Aorta (tissue), 5 donors: ENCODE results near the gene PMPCA. TPM values are rescaled to one million over a fixed set of nuclear protein-coding genes. Genes with fewer than 3 reads are reported as not detected.

Experiments used
- ATAC-seq: fragments of 200-7000 bp; cut with Tn5 transposase; one replicate; pipeline ENCODE4 v1.9.1; 2022; ENCODE audit warnings: moderate library complexity; ENCODE audit not compliant: low FRiP score
- DNase-seq, 2 donors: peaks; one replicate each; pipeline ENCODE4 v3.0.0-alpha.2; 2020
- H3K27ac ChIP-seq, 2 donors: one replicate each; pipeline ENCODE4 v1.5.1; 2013; ENCODE audit warnings: low read length in 2 of 2, mild to moderate bottlenecking in 2 of 2, moderate library complexity in 2 of 2, control low read depth in 1 of 2, inconsistent platforms in 1 of 2, low read depth in 1 of 2
- H3K27me3 ChIP-seq, 2 donors: one replicate each; pipeline ENCODE4 v1.6.1; 2013; ENCODE audit warnings: control low read depth in 1 of 2, low read length in 1 of 2, mild to moderate bottlenecking in 1 of 2, moderate library complexity in 1 of 2; ENCODE audit not compliant: insufficient read depth in 2 of 2, control insufficient read depth in 1 of 2
- H3K36me3 ChIP-seq, 2 donors: one replicate each; pipeline ENCODE4 v1.6.1; 2013; ENCODE audit warnings: control low read depth in 1 of 2, low read length in 1 of 2, mild to moderate bottlenecking in 1 of 2; ENCODE audit not compliant: insufficient read depth in 2 of 2, control insufficient read depth in 1 of 2
- H3K4me1 ChIP-seq, 2 donors: one replicate each; pipeline ENCODE4 v1.6.1; 2013; ENCODE audit warnings: low read length in 2 of 2, control low read depth in 1 of 2, mild to moderate bottlenecking in 1 of 2, moderate library complexity in 1 of 2; ENCODE audit not compliant: insufficient read depth in 2 of 2, control insufficient read depth in 1 of 2
- H3K4me3 ChIP-seq, 2 donors: one replicate each; pipeline ENCODE4 v1.5.1; 2013; ENCODE audit warnings: low read length in 2 of 2, control low read depth in 1 of 2, mild to moderate bottlenecking in 1 of 2
- H3K9me3 ChIP-seq: one replicate; pipeline ENCODE4 v1.6.1; 2013; ENCODE audit warnings: mild to moderate bottlenecking, low read length; ENCODE audit not compliant: control insufficient read depth
- WGBS, 2 donors: extraction: QIAGEN DNeasy Blood & Tissue Kit; methylation state at CpG; one replicate each; pipeline ENCODE4 v1.1.7; 2013; 5-methylcytosine and 5-hydroxymethylcytosine counted together
- intact Hi-C, 2 donors: fragments of 100-400 bp; cut with DNase I; formaldehyde crosslinking; loops; one replicate each; pipeline versions ENCODE4 v1.14.2 to v1.15.0; 2022
- polyA plus RNA-seq, 2 donors: library from polyadenylated mRNA; stranded (reverse); fragments of 200-250 nt; gene quantifications; one replicate each; pipeline ENCODE4 v1.2.3, GENCODE V29; 2013
- total RNA-seq, 2 donors: library from RNA; stranded (reverse); fragmentation: NEBNext Ultra II Directional; extraction: Animal tissue kit (Norgen Biotek cat#: 25700); gene quantifications; one replicate each; pipeline ENCODE4 v1.2.1, GENCODE V29; 2021
- donor health status: healthy with polysubstance abuse.
- donor health status: Bipolar disorder and iron deficiency.
- donor health status: DM: no; HTN: no; CAD: no.
- donor health status: DM: no; HTN: no; CAD: no.
- donor health status: DM: yes; HTN: yes; CAD: no.

The PMPCA gene
- total and polyA plus RNA-seq, 4 donors: 16.2 to 72.0 (median 35.0) TPM

GRCh38 chr9:136386018-136386417 is 24.4 kb upstream of the PMPCA start:
- WGBS, 2 donors: 92% methylated on average over 13 of the region's 13 CpGs
- H3K36me3 ChIP-seq: peaks cover 0 to 4% of the 10 kb centered on the region in 2 donors
- ATAC-seq: no peak

GRCh38 chr9:136387217-136387616 is 23.2 kb upstream of the PMPCA start:
- WGBS, 2 donors: 97% methylated on average over 19 of the region's 19 CpGs
- intact Hi-C loops: no loop called here
- H3K27me3 ChIP-seq: no peaks in the 10 kb centered on the region
- peaks cover 0 to 3% of the 10 kb centered on the region in 2 donors for H3K36me3 ChIP-seq
- H3K9me3 ChIP-seq: no peaks in the 10 kb centered on the region
- no peaks in the 10 kb centered on the region for H3K4me1 ChIP-seq
- H3K27ac ChIP-seq: no peak overlapping the region
- H3K4me3 ChIP-seq: no peak overlapping the region
- DNase-seq (no peak), ATAC-seq (no peak)

More at GRCh38 chr9:136386018-136386417, 24.4 kb upstream of the PMPCA start:
- Histone ChIP-seq H3K27me3 (no peaks in the 10 kb centered on the region), H3K9me3 (no peaks in the 10 kb centered on the region), H3K4me3 (no peak overlapping the region), H3K4me1 (no peaks in the 10 kb centered on the region), H3K27ac (no peak overlapping the region)
- intact Hi-C loops: no loop called here
- no peak for DNase-seq

- Histone ChIP-seq H3K4me1 (no peaks in the 10 kb centered on the region), H3K9me3 (no peaks in the 10 kb centered on the region), H3K27me3 (no peaks in the 10 kb centered on the region), H3K36me3 (no peaks in the 10 kb centered on the region), H3K4me3 (no peak overlapping the region), H3K27ac (no peak overlapping the region)
- ATAC-seq (no peak), DNase-seq (no peak)
- intact Hi-C loops: no loop called here
- WGBS, 2 donors: 88% methylated on average over 14 of the region's 14 CpGs
Observed at GRCh38 chr9:136389396-136389795, 21.1 kb upstream of the PMPCA start.

- Histone ChIP-seq H3K27ac (no peak overlapping the region), H3K9me3 (no peaks in the 10 kb centered on the region), H3K36me3 (peaks cover 0 to 4% of the 10 kb centered on the region in 2 donors), H3K4me1 (no peaks in the 10 kb centered on the region), H3K27me3 (no peaks in the 10 kb centered on the region), H3K4me3 (no peak overlapping the region)
- intact Hi-C loops: no loop called here
- 90 to 92% methylated on average over 27 to 28 of the region's 28 CpGs for WGBS, 2 donors
- ATAC-seq: peak; percentile 42
- DNase-seq: no peak
Observed at GRCh38 chr9:136391737-136392537, 18.5 kb upstream of the PMPCA start.

- H3K36me3 ChIP-seq: peaks cover 0 to 4% of the 10 kb centered on the region in 2 donors
- WGBS, 2 donors: 84 to 87% methylated on average over 21 of the region's 21 CpGs
Observed at GRCh38 chr9:136392538-136393449, 17.7 kb upstream of the PMPCA start.

GRCh38 chr9:136393531-136393930 is 16.9 kb upstream of the PMPCA start:
- DNase-seq: no peak
- Histone ChIP-seq H3K27ac (no peak overlapping the region), H3K9me3 (no peaks in the 10 kb centered on the region), H3K27me3 (no peaks in the 10 kb centered on the region), H3K4me1 (no peaks in the 10 kb centered on the region), H3K36me3 (peaks cover 0 to 4% of the 10 kb centered on the region in 2 donors), H3K4me3 (no peak overlapping the region)
- intact Hi-C loops: no loop called here
- WGBS, 2 donors: 85 to 87% methylated on average over 17 of the region's 17 CpGs
- ATAC-seq: no peak

More at GRCh38 chr9:136392538-136393449, 17.7 kb upstream of the PMPCA start:
- no peaks in the 10 kb centered on the region for H3K4me1 ChIP-seq
- H3K27ac ChIP-seq: no peak overlapping the region
- no peak overlapping the region for H3K4me3 ChIP-seq
- no peaks in the 10 kb centered on the region for H3K27me3 ChIP-seq
- DNase-seq: no peak
- peak; percentile 30 for ATAC-seq
- H3K9me3 ChIP-seq: no peaks in the 10 kb centered on the region
- intact Hi-C loops: no loop called here

- Histone ChIP-seq H3K4me3 (no peak overlapping the region), H3K36me3 (peaks cover 0 to 4% of the 10 kb centered on the region in 2 donors), H3K4me1 (no peaks in the 10 kb centered on the region), H3K27me3 (no peaks in the 10 kb centered on the region), H3K27ac (no peak overlapping the region), H3K9me3 (no peaks in the 10 kb centered on the region)
- DNase-seq (no peak), ATAC-seq (no peak)
- 94 to 95% methylated on average over 21 of the region's 21 CpGs for WGBS, 2 donors
- intact Hi-C loops: no loop called here
Observed at GRCh38 chr9:136394312-136395019, 16.0 kb upstream of the PMPCA start.

- ATAC-seq (no peak), DNase-seq (no peak)
- intact Hi-C loops: no loop called here
- no peaks in the 10 kb centered on the region for H3K9me3 ChIP-seq
- 90 to 94% methylated on average over 13 of the region's 13 CpGs for WGBS, 2 donors
- H3K27me3 ChIP-seq: no peaks in the 10 kb centered on the region
- H3K4me3 ChIP-seq: no peak overlapping the region
- H3K36me3 ChIP-seq: peaks cover 0 to 4% of the 10 kb centered on the region in 2 donors
- H3K27ac ChIP-seq: no peak overlapping the region
- H3K4me1 ChIP-seq: no peaks in the 10 kb centered on the region
Observed at GRCh38 chr9:136395020-136395340, 15.5 kb upstream of the PMPCA start.
